ENCODE measurements around the gene SLX4IP.
A peak's percentile ranks its signal among the peaks of the same experiment; 100 is the strongest.

Gene SLX4IP

GRCh38 chr20:10672624-10673127 lies 237.6 kb downstream of the SLX4IP start:
- TF ChIP-seq SIN3A (IDR thresholded peaks at IDR 0.05; ENCODE audit: borderline replicate concordance, insufficient read depth, low read length) (no peak), POLR2AphosphoS5 (IDR thresholded peaks at IDR 0.05; ENCODE audit: low read depth, low read length) (no peak), REST (IDR thresholded peaks at IDR 0.05; ENCODE audit: insufficient read depth in 1 of 2, low read depth in 2 of 2, low read length in 2 of 2) (no peak), FOXP2 (optimal IDR thresholded peaks at IDR 0.05; ENCODE audit: borderline replicate concordance, extremely low read depth, extremely low read length, insufficient read depth) (no peak), TAF1 (IDR thresholded peaks at IDR 0.05; ENCODE audit: borderline replicate concordance, insufficient read depth, low read length) (no peak)

GRCh38 chr20:10673176-10673841 lies 238.2 kb downstream of the SLX4IP start:
- TF ChIP-seq TAF1 (IDR thresholded peaks at IDR 0.05; ENCODE audit: borderline replicate concordance, insufficient read depth, low read length): no peak
- no peak for TF ChIP-seq REST (IDR thresholded peaks at IDR 0.05; ENCODE audit: insufficient read depth in 1 of 2, low read depth in 2 of 2, low read length in 2 of 2)
- TF ChIP-seq FOXP2 (optimal IDR thresholded peaks at IDR 0.05; ENCODE audit: borderline replicate concordance, extremely low read depth, extremely low read length, insufficient read depth): no peak
- TF ChIP-seq POLR2AphosphoS5 (IDR thresholded peaks at IDR 0.05; ENCODE audit: low read depth, low read length): no peak
- no peak for TF ChIP-seq SIN3A (IDR thresholded peaks at IDR 0.05; ENCODE audit: borderline replicate concordance, insufficient read depth, low read length)

GRCh38 chr20:10673842-10674683 lies 239.0 kb downstream of the SLX4IP start, which contains the start of gene JAG1:
Gene JAG1 (minus strand): TSS chr20:10673999. CDS start chr20:10673530, 469 bp downstream.
- TF ChIP-seq REST (IDR thresholded peaks at IDR 0.05; ENCODE audit: insufficient read depth in 1 of 2, low read depth in 2 of 2, low read length in 2 of 2): no peak
- peak; percentile 9 for TF ChIP-seq FOXP2 (optimal IDR thresholded peaks at IDR 0.05; ENCODE audit: borderline replicate concordance, extremely low read depth, extremely low read length, insufficient read depth)
- 0 out of 2 replicates have a peak, but pooled peaks have one; percentile 57 for TF ChIP-seq SIN3A (IDR thresholded peaks at IDR 0.05; ENCODE audit: borderline replicate concordance, insufficient read depth, low read length)
- TF ChIP-seq POLR2AphosphoS5 (IDR thresholded peaks at IDR 0.05; ENCODE audit: low read depth, low read length): peak; percentile 94
- peak; percentile 83; the same call in 1 of the 2 replicates for TF ChIP-seq TAF1 (IDR thresholded peaks at IDR 0.05; ENCODE audit: borderline replicate concordance, insufficient read depth, low read length)

- TF ChIP-seq FOXP2 (optimal IDR thresholded peaks at IDR 0.05; ENCODE audit: borderline replicate concordance, extremely low read depth, extremely low read length, insufficient read depth) (peak; percentile 53), TAF1 (IDR thresholded peaks at IDR 0.05; ENCODE audit: borderline replicate concordance, insufficient read depth, low read length) (no peak), REST (IDR thresholded peaks at IDR 0.05; ENCODE audit: insufficient read depth in 1 of 2, low read depth in 2 of 2, low read length in 2 of 2) (no peak), SIN3A (IDR thresholded peaks at IDR 0.05; ENCODE audit: borderline replicate concordance, insufficient read depth, low read length) (no peak), POLR2AphosphoS5 (IDR thresholded peaks at IDR 0.05; ENCODE audit: low read depth, low read length) (no peak)
These were observed 239.8 kb downstream of the SLX4IP start for GRCh38 chr20:10674684-10675449.

Measured in PFSK-1 (cell line).